ENCODE results near the gene TTLL10. TPM values are rescaled to one million over a fixed set of nuclear protein-coding genes. Genes with fewer than 3 reads are reported as not detected.

TTLL10 gene
- total RNA-seq, 1 donor from 2014 or later: not detected

DNA sequence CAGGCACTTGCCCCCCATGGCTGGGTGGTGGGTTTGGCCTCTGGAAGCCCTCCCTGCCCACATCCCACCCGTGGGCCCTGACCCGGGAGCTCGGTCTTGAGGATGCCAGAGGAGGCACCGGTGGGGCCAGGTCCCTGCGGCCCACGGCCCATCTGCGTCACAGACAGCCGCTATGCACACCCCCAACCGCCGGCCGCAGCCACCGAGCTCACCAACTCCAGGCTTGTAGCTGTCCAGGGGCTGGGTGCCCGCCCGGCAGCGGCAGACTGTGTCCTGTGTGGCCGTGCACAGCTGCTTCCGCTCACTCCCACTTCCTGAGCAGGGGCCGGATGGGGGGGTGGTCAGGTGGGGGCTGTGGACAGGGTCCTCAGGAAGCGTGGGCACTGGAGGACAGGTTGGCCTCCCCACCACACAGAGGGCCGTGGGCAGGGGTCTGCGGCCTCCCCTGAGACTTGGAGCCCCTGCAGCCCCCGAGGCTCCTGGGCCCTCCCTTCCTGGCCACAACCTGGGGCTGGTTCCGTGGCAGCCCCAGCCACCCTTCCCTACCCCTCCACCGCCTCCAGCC, 39.2 kb downstream of the TTLL10 start:
- FAIRE-seq: no peak
- H3K9me3 Mint-ChIP-seq (ENCODE audit: unreplicated experiment): no peaks in the 10 kb centered on the region

DNA sequence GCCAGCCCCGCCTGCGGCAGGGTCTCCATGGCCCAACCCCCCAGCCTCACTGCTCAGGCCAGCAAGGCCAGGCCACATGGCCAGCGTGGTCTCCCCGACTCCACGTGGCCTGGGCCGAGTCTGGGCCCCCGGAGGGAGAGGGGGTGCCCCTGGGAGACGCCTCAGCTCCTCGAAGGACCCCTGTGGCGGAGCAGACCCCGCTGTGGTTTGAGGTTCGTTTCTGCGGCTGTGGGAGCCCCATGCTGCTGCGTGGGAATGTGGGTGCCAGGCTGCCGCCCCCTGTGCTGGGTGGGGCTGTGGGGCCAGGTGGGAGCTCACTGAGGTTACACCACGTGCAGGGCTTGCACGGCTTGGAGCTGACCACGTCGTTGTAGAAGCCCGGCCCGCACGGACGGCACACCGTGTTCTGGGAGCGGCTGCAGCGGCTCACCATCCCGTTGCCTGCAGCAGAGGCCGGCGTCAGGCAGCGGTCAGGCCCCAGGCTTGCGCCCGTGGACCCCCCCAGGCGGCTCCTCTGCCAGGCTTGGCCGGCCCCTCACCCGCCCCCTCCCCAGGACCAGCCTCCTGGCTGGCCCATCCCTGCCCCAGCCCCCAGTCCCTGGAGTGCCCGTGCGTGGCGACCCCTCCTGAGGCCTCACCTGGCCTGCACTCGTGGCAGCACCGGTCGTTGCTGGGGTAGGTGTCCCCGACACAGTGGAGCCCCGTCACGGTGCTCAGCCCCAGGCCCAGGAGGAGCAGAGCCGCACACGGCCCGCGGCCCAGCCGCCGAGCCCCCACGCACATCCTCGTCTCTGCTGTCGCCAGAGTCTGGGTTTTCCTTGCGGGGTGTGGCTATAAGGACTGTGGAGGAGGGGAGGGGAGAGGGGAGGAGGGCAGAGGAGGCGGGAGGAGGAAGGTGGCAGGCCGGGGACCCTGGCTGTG, 39.9 kb downstream of the TTLL10 start, which contains the start of gene TNFRSF4:
Gene TNFRSF4 (minus strand): TSS at position 809 of the 921 bp plus-strand sequence. CDS start 26 bp downstream, at position 783.
- Mint-ChIP-seq H3K36me3 (ENCODE audit: low read depth, unreplicated experiment) (peaks cover 4% of the 10 kb centered on the region), H3K4me1 (ENCODE audit: low read depth, unreplicated experiment) (peaks cover 3% of the 10 kb centered on the region), H3K27me3 (ENCODE audit: low read depth, unreplicated experiment) (no peaks in the 10 kb centered on the region), H3K4me3 (ENCODE audit: unreplicated experiment) (peak within 1 kb of the TSS; percentile 20), H3K27ac (ENCODE audit: unreplicated experiment) (no peak within 1 kb of the TSS), H3K9me3 (ENCODE audit: unreplicated experiment) (no peaks in the 10 kb centered on the region)
- no peak for DNase-seq (ENCODE audit: low read depth)
- peaks cover 7% of the 10 kb centered on the region for H3K4me1 ChIP-seq (ENCODE audit: insufficient read depth, low read length)
- H3K9me3 ChIP-seq (ENCODE audit: insufficient read depth, low read depth, low read length): no peaks in the 10 kb centered on the region
- no peak within 1 kb of the TSS for H2AFZ ChIP-seq (ENCODE audit: low read depth, low read length)
- FAIRE-seq: no peak
- TF ChIP-seq EZH2 (IDR thresholded peaks at IDR 0.05; ENCODE audit: insufficient read depth, low read length): no peak
- TF ChIP-seq, protein P1, sequence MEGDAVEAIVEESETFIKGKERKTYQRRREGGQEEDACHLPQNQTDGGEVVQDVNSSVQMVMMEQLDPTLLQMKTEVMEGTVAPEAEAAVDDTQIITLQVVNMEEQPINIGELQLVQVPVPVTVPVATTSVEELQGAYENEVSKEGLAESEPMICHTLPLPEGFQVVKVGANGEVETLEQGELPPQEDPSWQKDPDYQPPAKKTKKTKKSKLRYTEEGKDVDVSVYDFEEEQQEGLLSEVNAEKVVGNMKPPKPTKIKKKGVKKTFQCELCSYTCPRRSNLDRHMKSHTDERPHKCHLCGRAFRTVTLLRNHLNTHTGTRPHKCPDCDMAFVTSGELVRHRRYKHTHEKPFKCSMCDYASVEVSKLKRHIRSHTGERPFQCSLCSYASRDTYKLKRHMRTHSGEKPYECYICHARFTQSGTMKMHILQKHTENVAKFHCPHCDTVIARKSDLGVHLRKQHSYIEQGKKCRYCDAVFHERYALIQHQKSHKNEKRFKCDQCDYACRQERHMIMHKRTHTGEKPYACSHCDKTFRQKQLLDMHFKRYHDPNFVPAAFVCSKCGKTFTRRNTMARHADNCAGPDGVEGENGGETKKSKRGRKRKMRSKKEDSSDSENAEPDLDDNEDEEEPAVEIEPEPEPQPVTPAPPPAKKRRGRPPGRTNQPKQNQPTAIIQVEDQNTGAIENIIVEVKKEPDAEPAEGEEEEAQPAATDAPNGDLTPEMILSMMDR (IDR thresholded peaks at IDR 0.05; ENCODE audit: insufficient read depth, low read depth, low read length): no peak
- H3K27ac ChIP-seq (ENCODE audit: low read depth, low read length): no peak within 1 kb of the TSS
- peaks cover 18% of the 10 kb centered on the region for H4K20me1 ChIP-seq (ENCODE audit: insufficient read depth, low read length)
- H3K27me3 ChIP-seq (ENCODE audit: insufficient read depth, low read length): no peaks in the 10 kb centered on the region
- no peak within 1 kb of the TSS for H3K9ac ChIP-seq (ENCODE audit: low read length)
- H3K4me3 ChIP-seq (ENCODE audit: insufficient read depth, low read depth, low read length): no peak within 1 kb of the TSS
- H3K79me2 ChIP-seq (ENCODE audit: insufficient read depth, low read length): no peaks in the 10 kb centered on the region
- peaks cover 2% of the 10 kb centered on the region for H3K36me3 ChIP-seq (ENCODE audit: insufficient read depth, low read length)
- H3K4me2 ChIP-seq (ENCODE audit: low read length): no peak within 1 kb of the TSS

More for the DNA sequence above, 39.2 kb downstream of the TTLL10 start:
- no peaks in the 10 kb centered on the region for H3K27me3 ChIP-seq (ENCODE audit: insufficient read depth, low read length)
- Mint-ChIP-seq H3K27me3 (ENCODE audit: low read depth, unreplicated experiment) (peaks cover 1% of the 10 kb centered on the region), H3K27ac (ENCODE audit: unreplicated experiment) (no peak overlapping the region), H3K36me3 (ENCODE audit: low read depth, unreplicated experiment) (peaks cover 4% of the 10 kb centered on the region), H3K4me3 (ENCODE audit: unreplicated experiment) (no peak overlapping the region), H3K4me1 (ENCODE audit: low read depth, unreplicated experiment) (peaks cover 7% of the 10 kb centered on the region)
- TF ChIP-seq EZH2 (IDR thresholded peaks at IDR 0.05; ENCODE audit: insufficient read depth, low read length): no peak
- TF ChIP-seq, protein P1 (IDR thresholded peaks at IDR 0.05; ENCODE audit: insufficient read depth, low read depth, low read length): no peak
- no peak overlapping the region for H3K9ac ChIP-seq (ENCODE audit: low read length)
- no peak overlapping the region for H3K4me2 ChIP-seq (ENCODE audit: low read length)
- no peak for DNase-seq (ENCODE audit: low read depth)
- no peaks in the 10 kb centered on the region for H3K36me3 ChIP-seq (ENCODE audit: insufficient read depth, low read length)
- no peak overlapping the region for H3K4me3 ChIP-seq (ENCODE audit: insufficient read depth, low read depth, low read length)
- no peak overlapping the region for H3K27ac ChIP-seq (ENCODE audit: low read depth, low read length)
- H2AFZ ChIP-seq (ENCODE audit: low read depth, low read length): no peak overlapping the region
- peaks cover 12% of the 10 kb centered on the region for H4K20me1 ChIP-seq (ENCODE audit: insufficient read depth, low read length)
- no peaks in the 10 kb centered on the region for H3K79me2 ChIP-seq (ENCODE audit: insufficient read depth, low read length)
- H3K4me1 ChIP-seq (ENCODE audit: insufficient read depth, low read length): peaks cover 15% of the 10 kb centered on the region
- no peaks in the 10 kb centered on the region for H3K9me3 ChIP-seq (ENCODE audit: insufficient read depth, low read depth, low read length)

All from astrocyte (in vitro differentiated cells and primary cell).